Cortex of kidney (tissue), 1 donor: Measurements from ENCODE around the gene ZMIZ2.
"Not testable (repeated sequence)": the region's sequence is repeated elsewhere in the genome, so short reads cannot be mapped to it uniquely, and the experiment has no call there.

ENCODE experiments used
- DNase-seq: peaks from one replicate; lab custom pipeline; 2025; lab: John Stamatoyannopoulos, UW

The ZMIZ2 gene

GRCh38 chr7:44798649-44799305 lies 50.1 kb downstream of the ZMIZ2 start:
- no peak for DNase-seq

DNA sequence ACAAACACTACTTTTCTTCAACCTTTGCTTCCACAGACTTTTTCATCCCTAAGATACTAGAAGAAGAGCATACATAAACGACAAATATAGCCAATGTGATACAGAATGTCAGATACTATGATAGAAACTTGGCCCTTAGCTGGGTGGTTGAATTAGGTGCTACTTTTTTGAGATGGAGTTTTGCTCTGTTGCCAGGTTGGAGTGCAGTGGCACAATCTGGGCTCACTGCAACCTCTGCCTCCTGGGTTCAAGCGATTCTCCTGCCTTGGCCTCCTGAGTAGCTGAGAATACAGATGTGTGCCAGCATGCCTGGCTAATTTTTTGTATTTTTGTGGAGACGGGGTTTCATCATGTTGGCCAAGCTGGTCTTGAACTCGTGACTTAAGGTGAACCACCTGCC lies 51.3 kb downstream of the ZMIZ2 start:
- no peak for DNase-seq

GRCh38 chr7:44801890-44802289 lies 53.2 kb downstream of the ZMIZ2 start:
- no peak for DNase-seq

DNA sequence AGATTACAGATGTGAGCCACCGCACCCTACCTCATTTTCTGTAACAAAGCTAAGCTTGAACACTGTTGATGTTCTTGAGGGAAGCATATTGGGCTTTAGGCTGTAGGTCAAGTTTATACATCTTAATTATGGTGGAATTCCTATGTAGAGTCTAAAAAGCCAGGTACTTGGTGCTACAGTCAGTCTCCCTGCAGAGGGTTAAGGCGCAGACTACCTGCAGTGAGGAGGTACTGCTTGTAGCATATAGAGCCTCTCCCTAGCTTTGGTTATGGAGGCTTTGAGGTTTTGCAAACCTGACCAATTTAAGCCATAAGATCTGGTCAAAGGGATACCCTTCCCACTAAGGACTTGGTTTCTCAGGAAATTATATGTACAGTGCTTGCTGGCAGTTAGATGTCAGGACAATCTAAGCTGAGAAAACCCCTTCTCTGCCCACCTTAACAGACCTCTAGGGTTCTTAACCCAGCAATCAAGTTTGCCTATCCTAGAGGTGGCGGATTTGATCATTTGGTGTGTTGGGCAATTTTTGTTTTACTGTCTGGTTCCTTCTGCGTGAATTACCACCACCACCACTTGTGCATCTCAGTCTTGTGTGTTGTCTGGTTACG lies 53.9 kb downstream of the ZMIZ2 start:
- no peak for DNase-seq

GRCh38 chr7:44803828-44804519 lies 55.3 kb downstream of the ZMIZ2 start:
- not testable (repeated sequence) for DNase-seq

DNA sequence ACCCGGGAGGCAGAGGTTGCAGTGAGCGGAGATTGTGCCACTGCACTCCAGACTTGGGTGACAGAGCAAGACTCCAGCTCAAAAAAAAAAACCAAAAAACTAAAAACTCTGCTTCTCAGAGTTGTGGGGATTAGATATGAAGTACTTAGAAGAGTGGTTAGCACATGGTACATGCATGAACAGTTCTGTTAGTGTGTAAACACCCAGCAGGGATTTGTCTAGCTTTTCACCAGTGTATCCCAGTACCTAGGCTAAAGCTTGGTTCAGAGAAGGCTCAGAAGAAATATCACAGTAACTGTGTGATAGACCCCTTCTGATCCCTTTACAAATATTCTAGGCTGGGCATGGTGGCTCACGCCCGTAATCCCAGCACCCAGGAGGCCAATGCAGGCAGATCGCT lies 57.3 kb downstream of the ZMIZ2 start:
- no peak for DNase-seq

GRCh38 chr7:44808914-44809393 lies 60.3 kb downstream of the ZMIZ2 start:
- no peak for DNase-seq

DNA sequence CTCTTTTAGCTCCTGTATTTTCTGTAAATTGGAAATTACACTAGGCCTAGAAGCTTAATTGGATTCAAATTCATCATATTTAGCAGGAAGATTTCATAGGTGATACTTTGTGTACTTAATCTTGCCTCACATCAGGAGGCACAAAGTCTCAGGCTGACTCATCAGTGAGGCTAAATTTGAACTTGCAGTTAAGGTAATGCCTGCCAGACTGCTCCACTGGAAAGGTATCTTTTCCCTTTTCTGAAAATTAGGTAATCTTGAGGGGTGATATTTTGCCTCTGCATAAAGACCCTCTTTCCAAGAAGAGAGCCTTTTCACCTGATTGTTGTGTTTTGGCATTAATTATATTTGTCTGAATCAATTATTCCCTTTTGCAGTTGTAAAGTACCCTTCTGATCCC lies 62.4 kb downstream of the ZMIZ2 start:
- DNase-seq = no peak

DNA sequence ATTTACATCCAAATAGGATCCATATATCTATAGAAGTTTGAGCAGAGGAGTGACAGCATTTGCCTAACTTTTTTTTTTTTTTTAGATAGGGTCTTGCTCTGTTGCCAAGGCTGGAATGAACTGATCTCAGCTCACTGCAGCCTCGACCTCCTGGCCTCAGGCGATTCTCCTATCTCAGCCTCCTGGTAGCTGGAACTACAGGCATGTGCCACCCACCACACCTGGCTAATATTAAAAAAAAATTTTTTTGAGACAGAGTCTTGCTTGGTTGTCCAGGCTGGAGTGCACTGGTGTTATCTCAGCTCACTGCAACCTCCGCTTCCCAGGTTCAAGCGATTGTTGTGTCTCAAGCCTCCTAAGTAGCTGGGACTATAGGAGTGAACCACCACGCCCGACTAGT lies 62.9 kb downstream of the ZMIZ2 start:
- no peak for DNase-seq

DNA sequence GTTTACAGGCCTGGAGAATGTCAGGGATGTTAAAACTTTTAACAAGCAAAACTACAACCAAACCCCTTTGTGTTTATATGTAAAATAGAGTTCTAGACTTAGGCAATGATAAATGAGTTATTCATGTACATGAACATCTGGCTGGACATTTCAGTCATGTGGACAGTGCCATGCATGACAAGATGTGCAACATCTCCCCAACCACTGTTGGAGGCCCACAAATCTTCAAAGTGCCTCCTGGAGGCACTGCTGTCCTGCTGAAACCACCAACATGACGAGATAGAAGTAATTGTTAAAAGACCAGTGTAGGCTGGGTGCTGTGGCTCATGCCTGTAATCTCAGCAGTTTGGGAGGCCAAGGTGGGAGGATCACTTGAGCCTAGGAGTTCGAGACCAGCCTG lies 66.3 kb downstream of the ZMIZ2 start:
- DNase-seq = no peak

- DNase-seq = no peak
These were observed 70.6 kb downstream of the ZMIZ2 start for GRCh38 chr7:44819292-44819691.
